ENCODE measurements around the gene LECT2.

LECT2 gene

DNA sequence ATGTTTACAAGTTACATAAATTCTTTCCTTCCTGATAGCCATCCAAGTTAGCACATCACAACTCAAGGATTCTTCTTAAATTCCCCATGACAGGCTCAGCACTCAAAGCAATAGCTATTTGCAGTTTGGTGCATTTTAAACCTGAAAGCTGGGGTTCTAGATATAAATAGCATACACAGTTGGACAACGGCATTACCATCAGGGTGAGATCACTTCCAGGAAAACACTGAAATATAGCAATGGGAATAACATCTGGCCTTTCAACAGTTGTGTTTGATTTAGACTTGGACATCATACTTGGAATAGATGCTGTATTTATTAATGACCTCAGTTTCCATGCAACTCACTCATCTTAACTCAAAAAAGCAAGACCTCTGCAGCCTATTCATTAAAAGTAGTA is 24.7 kb upstream of the LECT2 start:
- TF ChIP-seq, protein P1, sequence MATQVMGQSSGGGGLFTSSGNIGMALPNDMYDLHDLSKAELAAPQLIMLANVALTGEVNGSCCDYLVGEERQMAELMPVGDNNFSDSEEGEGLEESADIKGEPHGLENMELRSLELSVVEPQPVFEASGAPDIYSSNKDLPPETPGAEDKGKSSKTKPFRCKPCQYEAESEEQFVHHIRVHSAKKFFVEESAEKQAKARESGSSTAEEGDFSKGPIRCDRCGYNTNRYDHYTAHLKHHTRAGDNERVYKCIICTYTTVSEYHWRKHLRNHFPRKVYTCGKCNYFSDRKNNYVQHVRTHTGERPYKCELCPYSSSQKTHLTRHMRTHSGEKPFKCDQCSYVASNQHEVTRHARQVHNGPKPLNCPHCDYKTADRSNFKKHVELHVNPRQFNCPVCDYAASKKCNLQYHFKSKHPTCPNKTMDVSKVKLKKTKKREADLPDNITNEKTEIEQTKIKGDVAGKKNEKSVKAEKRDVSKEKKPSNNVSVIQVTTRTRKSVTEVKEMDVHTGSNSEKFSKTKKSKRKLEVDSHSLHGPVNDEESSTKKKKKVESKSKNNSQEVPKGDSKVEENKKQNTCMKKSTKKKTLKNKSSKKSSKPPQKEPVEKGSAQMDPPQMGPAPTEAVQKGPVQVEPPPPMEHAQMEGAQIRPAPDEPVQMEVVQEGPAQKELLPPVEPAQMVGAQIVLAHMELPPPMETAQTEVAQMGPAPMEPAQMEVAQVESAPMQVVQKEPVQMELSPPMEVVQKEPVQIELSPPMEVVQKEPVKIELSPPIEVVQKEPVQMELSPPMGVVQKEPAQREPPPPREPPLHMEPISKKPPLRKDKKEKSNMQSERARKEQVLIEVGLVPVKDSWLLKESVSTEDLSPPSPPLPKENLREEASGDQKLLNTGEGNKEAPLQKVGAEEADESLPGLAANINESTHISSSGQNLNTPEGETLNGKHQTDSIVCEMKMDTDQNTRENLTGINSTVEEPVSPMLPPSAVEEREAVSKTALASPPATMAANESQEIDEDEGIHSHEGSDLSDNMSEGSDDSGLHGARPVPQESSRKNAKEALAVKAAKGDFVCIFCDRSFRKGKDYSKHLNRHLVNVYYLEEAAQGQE (IDR thresholded peaks at IDR 0.05; ENCODE audit: insufficient replicate concordance, low read depth) = no peak
- TF ChIP-seq SPI1 (IDR thresholded peaks at IDR 0.05; ENCODE audit: borderline replicate concordance, low read depth) = no peak
- TF ChIP-seq, protein P2, sequence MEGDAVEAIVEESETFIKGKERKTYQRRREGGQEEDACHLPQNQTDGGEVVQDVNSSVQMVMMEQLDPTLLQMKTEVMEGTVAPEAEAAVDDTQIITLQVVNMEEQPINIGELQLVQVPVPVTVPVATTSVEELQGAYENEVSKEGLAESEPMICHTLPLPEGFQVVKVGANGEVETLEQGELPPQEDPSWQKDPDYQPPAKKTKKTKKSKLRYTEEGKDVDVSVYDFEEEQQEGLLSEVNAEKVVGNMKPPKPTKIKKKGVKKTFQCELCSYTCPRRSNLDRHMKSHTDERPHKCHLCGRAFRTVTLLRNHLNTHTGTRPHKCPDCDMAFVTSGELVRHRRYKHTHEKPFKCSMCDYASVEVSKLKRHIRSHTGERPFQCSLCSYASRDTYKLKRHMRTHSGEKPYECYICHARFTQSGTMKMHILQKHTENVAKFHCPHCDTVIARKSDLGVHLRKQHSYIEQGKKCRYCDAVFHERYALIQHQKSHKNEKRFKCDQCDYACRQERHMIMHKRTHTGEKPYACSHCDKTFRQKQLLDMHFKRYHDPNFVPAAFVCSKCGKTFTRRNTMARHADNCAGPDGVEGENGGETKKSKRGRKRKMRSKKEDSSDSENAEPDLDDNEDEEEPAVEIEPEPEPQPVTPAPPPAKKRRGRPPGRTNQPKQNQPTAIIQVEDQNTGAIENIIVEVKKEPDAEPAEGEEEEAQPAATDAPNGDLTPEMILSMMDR (IDR thresholded peaks at IDR 0.05; ENCODE audit: insufficient read depth, low read length) = no peak
- no peak for TF ChIP-seq POLR2AphosphoS5 (IDR thresholded peaks at IDR 0.05; ENCODE audit: low read depth)
- no peak for TF ChIP-seq GABPA (IDR thresholded peaks at IDR 0.05; ENCODE audit: low read depth)
- DNase-seq (ENCODE audit: low read depth in 1 of 2, low spot score in 1 of 2) = no peak
- H3K27ac ChIP-seq (replicated peaks) = no peak overlapping the region
- no peak overlapping the region for H3K4me3 ChIP-seq (replicated peaks; ENCODE audit: insufficient read depth, low read length)
- no peaks in the 10 kb centered on the region for H3K27me3 ChIP-seq (ENCODE audit: insufficient read depth, poor library complexity, severe bottlenecking)

DNA sequence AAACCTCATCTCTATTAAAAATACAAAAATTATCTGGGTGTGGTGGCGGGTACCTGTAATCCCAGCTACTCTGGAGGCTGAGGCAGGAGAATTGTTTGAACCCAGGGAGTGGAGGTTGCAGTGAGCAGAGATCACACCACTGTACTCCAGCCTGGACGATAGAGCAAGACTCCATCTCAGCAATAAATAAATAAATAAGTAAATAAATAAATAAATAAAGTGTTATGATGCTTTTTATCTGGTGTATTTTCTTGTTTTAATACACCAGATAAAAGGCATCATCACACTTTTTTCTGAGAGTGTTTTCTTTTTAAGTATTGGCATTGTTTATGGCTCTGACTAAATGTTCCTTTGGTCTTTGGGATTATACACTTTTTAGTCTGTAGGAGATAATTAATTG is 24.2 kb upstream of the LECT2 start:
- no peak for DNase-seq (ENCODE audit: low read depth in 1 of 2, low spot score in 1 of 2)
- TF ChIP-seq, protein P2 (IDR thresholded peaks at IDR 0.05; ENCODE audit: insufficient read depth, low read length) = no peak
- TF ChIP-seq, protein P1 (IDR thresholded peaks at IDR 0.05; ENCODE audit: insufficient replicate concordance, low read depth) = no peak
- TF ChIP-seq POLR2AphosphoS5 (IDR thresholded peaks at IDR 0.05; ENCODE audit: low read depth) (no peak), SPI1 (IDR thresholded peaks at IDR 0.05; ENCODE audit: borderline replicate concordance, low read depth) (no peak), GABPA (IDR thresholded peaks at IDR 0.05; ENCODE audit: low read depth) (no peak)
- Histone ChIP-seq H3K4me3 (replicated peaks; ENCODE audit: insufficient read depth, low read length) (no peak overlapping the region), H3K27ac (replicated peaks) (no peak overlapping the region), H3K27me3 (ENCODE audit: insufficient read depth, poor library complexity, severe bottlenecking) (no peaks in the 10 kb centered on the region)

DNA sequence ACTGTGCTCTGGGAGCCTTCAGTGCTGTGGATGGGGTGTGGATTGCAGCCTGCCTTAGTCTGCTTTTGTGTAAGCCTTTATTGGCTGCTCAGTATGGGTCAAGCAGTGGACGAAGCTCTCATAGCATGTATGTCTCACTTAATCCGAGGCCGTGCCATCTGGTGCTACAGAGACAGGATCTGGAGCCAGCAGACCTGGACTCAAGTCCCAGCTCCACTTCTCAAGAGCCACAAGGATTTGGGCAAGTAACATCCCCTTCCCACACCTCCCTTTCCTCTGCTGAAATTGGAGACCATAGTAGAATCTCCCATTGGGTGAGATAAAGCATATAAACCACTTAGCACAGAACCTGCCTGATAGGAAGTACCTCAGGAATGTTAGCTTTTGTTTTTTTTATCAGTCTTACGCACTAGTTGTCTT is 23.4 kb upstream of the LECT2 start:
- no peak overlapping the region for H3K4me3 ChIP-seq (replicated peaks; ENCODE audit: insufficient read depth, low read length)
- H3K27me3 ChIP-seq (ENCODE audit: insufficient read depth, poor library complexity, severe bottlenecking) = no peaks in the 10 kb centered on the region
- no peak overlapping the region for H3K27ac ChIP-seq (replicated peaks)
- DNase-seq (ENCODE audit: low read depth in 1 of 2, low spot score in 1 of 2) = no peak
- TF ChIP-seq SPI1 (IDR thresholded peaks at IDR 0.05; ENCODE audit: borderline replicate concordance, low read depth) (no peak), POLR2AphosphoS5 (IDR thresholded peaks at IDR 0.05; ENCODE audit: low read depth) (no peak), GABPA (IDR thresholded peaks at IDR 0.05; ENCODE audit: low read depth) (no peak)
- TF ChIP-seq, protein P2 (IDR thresholded peaks at IDR 0.05; ENCODE audit: insufficient read depth, low read length) = no peak
- TF ChIP-seq, protein P1 (IDR thresholded peaks at IDR 0.05; ENCODE audit: insufficient replicate concordance, low read depth) = no peak
